GM23248 (cell line): ENCODE measurements around the gene AEBP1.

ENCODE experiments used
- EZH2 ChIP-seq: fragments of 200-600 bp; sonication (generic); IDR thresholded peaks from 2 replicates; pipeline ENCODE4 v1.6.1; 2018; ENCODE audit warnings: antibody characterized with exemption, mild to moderate bottlenecking; ENCODE audit not compliant: insufficient read depth, poor library complexity, severe bottlenecking
- EZH2phosphoT487 ChIP-seq: fragments of 200-600 bp; sonication (generic); IDR thresholded peaks from 2 replicates; pipeline ENCODE4 v1.6.1; 2018; ENCODE audit warnings: antibody characterized with exemption, moderate library complexity, mild to moderate bottlenecking, low read depth; ENCODE audit not compliant: insufficient read depth

GRCh38 chr7:44139311-44140010 lies 35.3 kb downstream of the AEBP1 start:
- TF ChIP-seq EZH2 (no peak), EZH2phosphoT487 (no peak)
